LoVo (cell line): Measurements from ENCODE around the gene FRMD4A.

Experiments
- DNase-seq: peaks from one replicate; pipeline ENCODE4 v3.0.0-alpha.2; 2016; ENCODE audit warnings: low spot score

FRMD4A gene

DNA sequence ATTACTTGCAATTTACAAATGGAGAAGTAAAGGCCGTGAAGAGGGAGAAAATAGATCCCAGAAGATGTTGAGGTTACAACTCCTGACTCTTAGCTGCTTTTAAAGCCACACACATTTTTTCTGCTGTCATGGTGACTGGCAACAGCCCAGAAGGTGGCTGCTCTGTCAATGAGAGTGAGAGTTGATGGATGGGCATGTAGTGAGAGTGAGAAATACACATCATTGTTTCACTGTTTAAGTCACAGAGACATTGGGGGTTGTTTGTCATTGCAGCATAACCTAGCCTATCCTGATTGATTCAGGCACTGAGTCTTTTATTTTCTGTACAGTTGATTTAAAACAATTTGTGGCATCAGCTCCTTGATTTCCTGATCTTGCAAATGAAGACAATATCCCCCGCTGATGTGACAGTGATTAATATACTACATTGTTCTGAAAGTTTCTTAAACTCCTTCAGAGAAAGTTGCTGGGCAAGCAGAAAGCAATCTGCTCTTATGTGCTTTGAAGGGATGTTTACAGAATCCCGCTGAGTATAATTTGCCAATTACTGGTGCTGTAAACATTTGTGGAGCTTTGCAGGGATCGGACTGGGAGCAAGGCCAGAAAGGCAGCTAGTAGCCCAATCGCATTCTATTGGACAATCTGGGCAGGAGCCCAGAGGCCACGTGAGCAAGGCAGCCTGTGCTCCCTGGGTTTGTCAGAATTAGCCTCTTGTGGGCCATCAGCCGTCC is 514.4 kb downstream of the FRMD4A start:
- DNase-seq = no peak

- no peak for DNase-seq
Observed at GRCh38 chr10:13815756-13816155, 515.0 kb downstream of the FRMD4A start.

GRCh38 chr10:13813550-13813949 is 517.2 kb downstream of the FRMD4A start:
- no peak for DNase-seq

- DNase-seq = no peak
Observed at GRCh38 chr10:13812804-13813203, 517.9 kb downstream of the FRMD4A start.

GRCh38 chr10:13810568-13810967 is 520.2 kb downstream of the FRMD4A start:
- DNase-seq = no peak

DNA sequence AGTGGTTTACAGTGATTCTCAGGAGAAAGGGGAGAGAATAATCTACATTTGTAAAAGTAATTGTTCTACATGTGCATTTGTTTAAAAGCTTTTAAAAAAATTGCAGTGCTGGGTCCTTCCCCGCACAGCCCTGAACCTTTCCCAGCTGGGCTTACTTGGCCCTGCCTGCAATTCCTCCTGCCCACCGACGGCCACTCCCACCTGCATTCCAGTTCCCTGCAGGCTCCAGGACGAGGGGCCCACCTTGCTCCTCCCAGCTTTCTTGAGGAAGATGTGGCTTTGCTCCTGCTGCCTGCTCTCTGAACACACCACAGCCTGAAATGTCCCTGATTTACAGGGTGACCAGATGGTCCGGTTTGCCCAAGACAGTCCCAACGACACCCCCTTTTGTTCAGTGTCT is 521.3 kb downstream of the FRMD4A start:
- DNase-seq = no peak

DNA sequence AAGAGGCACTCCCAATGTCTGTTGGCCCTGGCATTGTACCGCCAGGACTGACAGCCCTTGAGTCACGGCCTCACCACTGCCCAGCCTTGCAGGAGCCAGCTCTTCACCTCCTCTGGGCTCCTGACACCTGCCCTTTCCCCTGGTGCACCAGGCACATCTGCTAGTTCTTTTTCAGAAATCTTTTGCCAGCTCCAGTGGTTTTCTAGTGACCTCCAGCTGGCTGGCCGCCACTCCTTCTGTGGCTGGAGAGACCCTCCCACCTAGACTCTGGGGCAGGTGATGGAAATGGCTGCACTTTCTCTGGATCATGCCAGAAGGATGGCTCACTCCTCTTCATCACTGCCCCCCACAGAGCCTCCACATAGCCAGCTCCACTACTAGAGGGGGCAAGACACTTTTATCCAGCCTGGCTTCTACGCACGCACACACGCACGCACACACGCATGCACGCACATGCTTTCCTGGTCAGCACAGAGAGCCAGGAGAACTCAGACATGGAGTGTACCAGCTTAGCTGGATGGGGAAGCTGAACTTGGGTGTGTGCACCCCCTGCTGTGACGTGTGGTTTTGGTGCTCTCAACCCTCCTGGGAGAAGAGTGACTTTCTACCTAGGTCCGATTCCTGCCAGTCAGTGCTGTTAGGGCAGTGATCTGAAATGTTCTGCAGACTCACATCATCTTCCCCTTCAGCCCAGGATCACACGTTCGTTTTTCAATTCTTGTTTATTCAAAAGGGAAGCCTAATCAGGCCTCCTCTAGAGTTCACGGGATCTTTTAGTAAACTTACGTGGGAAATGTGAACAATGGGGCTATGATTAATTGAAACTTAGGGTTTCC is 522.0 kb downstream of the FRMD4A start:
- DNase-seq = no peak

DNA sequence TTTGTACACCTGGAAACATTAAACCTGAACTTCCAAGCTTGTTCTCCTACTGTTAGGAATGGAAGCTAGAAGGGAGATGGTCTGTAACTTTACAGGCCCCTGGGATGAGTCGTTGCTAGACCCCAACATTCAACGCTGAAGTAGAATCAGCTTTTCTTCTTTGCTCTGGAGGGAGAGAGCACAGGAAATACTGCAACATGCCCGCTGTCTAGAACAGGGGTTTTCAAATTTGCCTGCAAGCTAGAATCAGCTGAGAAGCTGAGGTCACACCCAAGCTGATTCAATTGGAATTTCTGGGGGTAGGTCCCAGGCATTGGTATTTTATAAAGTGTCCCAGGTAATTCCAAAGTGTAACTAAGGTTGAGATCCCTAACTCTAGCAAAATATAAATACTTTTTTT is 524.3 kb downstream of the FRMD4A start:
- no peak for DNase-seq

GRCh38 chr10:13803566-13804554 is 526.9 kb downstream of the FRMD4A start:
- DNase-seq = no peak

GRCh38 chr10:13801907-13802288 is 528.8 kb downstream of the FRMD4A start:
- DNase-seq = no peak

DNA sequence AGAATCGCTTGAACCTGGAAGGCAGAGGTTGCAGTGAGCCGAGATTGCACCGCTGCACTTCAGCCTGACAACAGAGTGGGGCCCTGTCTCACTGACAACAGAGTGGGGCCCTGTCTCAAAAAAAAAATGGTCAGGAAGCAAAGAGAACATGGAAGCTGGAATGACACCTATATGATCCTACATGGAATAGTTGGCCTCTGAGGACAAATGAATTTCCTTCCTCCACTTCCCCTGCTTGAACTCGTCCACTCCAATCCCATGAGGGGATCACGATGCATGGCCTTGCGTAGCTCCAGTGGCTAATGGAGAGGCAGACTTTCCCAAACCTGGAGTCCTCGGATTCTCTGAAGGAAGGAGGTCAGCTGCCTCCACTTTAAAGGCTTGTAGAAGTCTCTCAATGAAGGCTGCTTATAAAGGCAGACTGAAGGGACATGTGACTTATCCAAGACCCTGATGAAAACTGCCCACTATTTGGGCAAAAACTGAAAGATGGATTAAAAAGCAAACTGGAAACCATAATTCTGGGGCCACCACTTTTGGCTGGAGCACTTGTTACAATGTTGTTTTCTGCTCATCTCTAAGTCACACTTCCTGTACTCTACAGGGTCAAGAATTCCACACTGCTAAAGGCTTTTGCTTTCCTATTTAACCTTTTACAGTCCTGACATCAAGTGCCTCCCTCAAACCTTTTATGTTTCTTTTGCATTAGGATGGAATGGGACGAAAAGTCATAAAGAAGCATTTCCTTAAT is 529.4 kb downstream of the FRMD4A start:
- DNase-seq = no peak

DNA sequence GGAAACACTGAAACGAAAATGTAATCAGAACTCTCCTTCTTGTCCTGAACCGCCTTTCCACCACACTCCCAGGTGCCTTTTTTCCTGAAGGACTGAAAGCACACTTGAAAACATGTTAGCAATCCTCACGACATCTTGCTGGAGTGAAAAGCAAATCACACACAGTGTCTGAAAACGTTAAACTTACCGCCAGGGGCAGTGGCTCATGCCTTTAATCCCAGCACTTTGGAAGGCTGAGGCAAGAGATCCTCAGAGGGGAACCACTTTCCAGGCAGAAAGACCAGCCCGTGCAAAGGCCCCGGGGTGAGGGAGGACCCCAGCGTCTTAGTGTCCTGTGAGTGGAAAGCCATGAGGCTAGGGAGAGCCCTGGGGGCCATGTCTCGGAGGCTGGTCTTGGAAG is 533.6 kb downstream of the FRMD4A start:
- DNase-seq = no peak

DNA sequence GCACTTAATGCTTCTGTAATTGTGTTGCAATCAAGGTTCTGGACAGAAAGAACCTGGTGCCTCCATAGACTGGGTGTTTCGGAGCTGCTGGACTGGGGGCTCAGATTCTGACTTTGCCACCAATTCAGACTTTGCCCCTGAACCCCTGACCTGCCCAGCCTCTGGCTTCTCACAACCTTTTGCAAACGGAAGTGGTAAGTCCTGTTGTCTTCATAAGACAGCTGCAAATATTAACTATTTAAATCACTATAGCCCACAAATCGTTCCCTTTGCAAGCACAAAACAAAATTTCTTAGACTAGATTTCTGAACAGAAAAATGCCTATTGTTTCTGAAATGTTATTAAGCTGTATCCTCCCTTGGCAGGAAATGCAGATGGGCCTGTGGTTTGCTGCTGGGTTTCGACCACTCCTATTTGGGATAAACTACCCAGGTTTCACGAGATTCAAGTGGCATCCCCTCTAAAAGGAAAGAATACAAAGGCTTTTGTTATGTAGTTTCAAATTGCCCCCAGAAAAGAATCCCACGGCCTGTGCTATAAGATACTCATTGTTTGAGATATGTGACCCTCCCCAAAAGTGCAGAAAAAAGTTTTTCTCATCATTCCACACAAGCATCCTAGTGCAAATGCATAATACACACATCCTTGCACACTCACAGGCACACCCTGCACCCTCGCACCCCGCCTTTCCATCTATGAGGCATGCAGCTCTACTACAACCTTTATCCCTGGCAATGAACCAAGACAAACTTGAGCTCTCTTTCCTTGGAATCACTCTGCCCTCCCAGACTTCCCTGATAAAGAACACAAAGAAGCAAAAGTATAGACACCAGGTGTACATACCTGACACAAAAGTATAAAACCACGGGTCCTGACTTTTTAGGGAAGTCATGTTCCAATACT is 534.8 kb downstream of the FRMD4A start:
- DNase-seq = no peak

- no peak for DNase-seq
Observed at GRCh38 chr10:13794992-13795612, 535.6 kb downstream of the FRMD4A start.

DNA sequence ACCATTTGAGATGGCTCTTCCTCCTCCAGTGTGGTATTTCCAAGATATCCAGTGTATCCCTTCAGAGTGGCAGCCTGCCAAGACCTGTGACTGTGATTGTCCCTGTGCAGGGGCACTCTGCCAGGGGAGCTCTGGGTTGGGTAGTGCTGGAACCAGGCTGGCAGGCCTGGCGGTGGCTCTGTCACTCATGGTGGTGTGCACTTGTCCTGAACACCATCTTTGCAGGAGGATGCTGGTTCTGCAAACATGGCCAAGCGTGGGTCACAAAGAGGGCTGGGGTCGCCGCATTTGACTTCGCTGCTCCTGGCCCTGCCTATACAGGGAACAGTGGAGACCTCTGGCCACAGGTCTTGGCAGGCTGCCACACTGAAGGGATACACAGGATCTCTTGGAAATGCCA is 538.7 kb downstream of the FRMD4A start:
- DNase-seq = peak; percentile 37

DNA sequence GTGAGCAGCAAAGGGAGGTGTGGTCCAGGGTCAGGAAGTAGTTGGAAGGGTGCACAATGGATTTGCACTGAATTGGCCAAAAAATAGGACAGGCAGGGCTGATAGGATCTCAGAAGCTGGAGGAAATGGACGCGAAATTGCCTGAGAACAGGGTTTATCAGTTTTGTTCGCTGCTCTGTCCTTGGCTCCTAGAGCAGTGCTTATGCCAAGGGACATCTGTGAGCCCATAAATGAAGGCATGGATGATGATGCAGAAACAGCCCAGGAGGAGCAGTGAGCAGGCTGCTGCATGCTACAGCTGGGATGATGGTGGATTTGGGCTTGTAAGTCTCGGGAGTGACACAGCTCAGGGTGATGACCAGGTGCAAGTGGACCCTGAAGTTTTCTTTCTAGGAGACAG is 539.2 kb downstream of the FRMD4A start:
- no peak for DNase-seq

GRCh38 chr10:13790196-13790595 is 540.5 kb downstream of the FRMD4A start:
- no peak for DNase-seq

- no peak for DNase-seq
Observed at GRCh38 chr10:13789448-13789829, 541.3 kb downstream of the FRMD4A start.

DNA sequence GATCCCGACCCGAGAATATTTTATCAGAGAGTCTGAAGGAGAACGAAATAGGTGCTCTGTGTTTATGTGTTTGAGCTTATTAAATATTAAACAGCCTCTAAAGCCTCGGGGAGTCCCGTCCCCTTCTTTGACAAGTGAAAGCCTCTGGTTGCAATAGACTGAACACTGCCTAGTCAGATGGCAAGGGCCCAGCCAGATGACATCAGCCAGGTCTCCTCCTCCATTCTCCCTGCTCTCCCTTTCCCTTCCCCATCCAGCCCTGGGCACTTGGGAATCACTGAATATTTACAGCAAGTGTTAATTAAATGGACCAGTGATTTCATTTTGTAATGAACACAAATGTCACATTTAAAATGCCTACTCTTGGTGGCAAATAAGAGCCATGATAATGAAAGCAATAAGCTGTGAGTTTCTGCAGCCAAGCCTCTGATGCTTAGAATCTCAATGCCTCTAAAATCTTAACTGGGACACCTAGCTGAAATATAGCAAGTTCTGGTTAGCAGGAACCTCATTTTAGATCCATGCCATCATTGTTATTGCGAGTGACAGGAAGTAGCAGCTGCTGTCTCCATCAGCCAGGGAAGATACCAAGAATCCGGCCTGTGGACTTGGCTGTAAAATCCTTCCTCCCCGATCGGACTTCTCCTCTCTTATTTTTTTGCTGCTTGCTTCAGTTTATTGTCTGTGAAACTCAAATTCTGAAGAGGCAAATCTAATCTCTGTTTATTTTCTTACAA is 541.8 kb downstream of the FRMD4A start:
- DNase-seq = no peak

- no peak for DNase-seq
Observed at GRCh38 chr10:13788320-13788600, 542.5 kb downstream of the FRMD4A start.
